Aorta (tissue), 5 donors: Measurements from ENCODE around the gene ABCG4. TPM values are rescaled to one million over a fixed set of nuclear protein-coding genes. Genes with fewer than 3 reads are reported as not detected.
A peak's percentile ranks its signal among the peaks of the same experiment; 100 is the strongest.
"Not testable (repeated sequence)": the region's sequence is repeated elsewhere in the genome, so short reads cannot be mapped to it uniquely, and the experiment has no call there.

ENCODE experiments used
- ATAC-seq: fragments of 200-7000 bp; cut with Tn5 transposase; one replicate; pipeline ENCODE4 v1.9.1; 2022; ENCODE audit warnings: moderate library complexity; ENCODE audit not compliant: low FRiP score
- DNase-seq, 2 donors: peaks; one replicate each; pipeline ENCODE4 v3.0.0-alpha.2; 2020
- H3K27ac ChIP-seq, 2 donors: one replicate each; pipeline ENCODE4 v1.5.1; 2013; ENCODE audit warnings: low read length in 2 of 2, mild to moderate bottlenecking in 2 of 2, moderate library complexity in 2 of 2, control low read depth in 1 of 2, inconsistent platforms in 1 of 2, low read depth in 1 of 2
- H3K27me3 ChIP-seq, 2 donors: one replicate each; pipeline ENCODE4 v1.6.1; 2013; ENCODE audit warnings: control low read depth in 1 of 2, low read length in 1 of 2, mild to moderate bottlenecking in 1 of 2, moderate library complexity in 1 of 2; ENCODE audit not compliant: insufficient read depth in 2 of 2, control insufficient read depth in 1 of 2
- H3K36me3 ChIP-seq, 2 donors: one replicate each; pipeline ENCODE4 v1.6.1; 2013; ENCODE audit warnings: control low read depth in 1 of 2, low read length in 1 of 2, mild to moderate bottlenecking in 1 of 2; ENCODE audit not compliant: insufficient read depth in 2 of 2, control insufficient read depth in 1 of 2
- H3K4me1 ChIP-seq, 2 donors: one replicate each; pipeline ENCODE4 v1.6.1; 2013; ENCODE audit warnings: low read length in 2 of 2, control low read depth in 1 of 2, mild to moderate bottlenecking in 1 of 2, moderate library complexity in 1 of 2; ENCODE audit not compliant: insufficient read depth in 2 of 2, control insufficient read depth in 1 of 2
- H3K4me3 ChIP-seq, 2 donors: one replicate each; pipeline ENCODE4 v1.5.1; 2013; ENCODE audit warnings: low read length in 2 of 2, control low read depth in 1 of 2, mild to moderate bottlenecking in 1 of 2
- H3K9me3 ChIP-seq: one replicate; pipeline ENCODE4 v1.6.1; 2013; ENCODE audit warnings: mild to moderate bottlenecking, low read length; ENCODE audit not compliant: control insufficient read depth
- WGBS, 2 donors: extraction: QIAGEN DNeasy Blood & Tissue Kit; methylation state at CpG; one replicate each; pipeline ENCODE4 v1.1.7; 2013; 5-methylcytosine and 5-hydroxymethylcytosine counted together
- intact Hi-C, 2 donors: fragments of 100-400 bp; cut with DNase I; formaldehyde crosslinking; loops; one replicate each; pipeline versions ENCODE4 v1.14.2 to v1.15.0; 2022
- polyA plus RNA-seq, 2 donors: library from polyadenylated mRNA; stranded (reverse); fragments of 200-250 nt; gene quantifications; one replicate each; pipeline ENCODE4 v1.2.3, GENCODE V29; 2013
- total RNA-seq, 2 donors: library from RNA; stranded (reverse); fragmentation: NEBNext Ultra II Directional; extraction: Animal tissue kit (Norgen Biotek cat#: 25700); gene quantifications; one replicate each; pipeline ENCODE4 v1.2.1, GENCODE V29; 2021
- donor health status: healthy with polysubstance abuse.
- donor health status: Bipolar disorder and iron deficiency.
- donor health status: DM: no; HTN: no; CAD: no.
- donor health status: DM: no; HTN: no; CAD: no.
- donor health status: DM: yes; HTN: yes; CAD: no.

The ABCG4 gene
- total and polyA plus RNA-seq, 4 donors = 0.45 to 0.75 (median 0.75) TPM; not detected in 1

DNA sequence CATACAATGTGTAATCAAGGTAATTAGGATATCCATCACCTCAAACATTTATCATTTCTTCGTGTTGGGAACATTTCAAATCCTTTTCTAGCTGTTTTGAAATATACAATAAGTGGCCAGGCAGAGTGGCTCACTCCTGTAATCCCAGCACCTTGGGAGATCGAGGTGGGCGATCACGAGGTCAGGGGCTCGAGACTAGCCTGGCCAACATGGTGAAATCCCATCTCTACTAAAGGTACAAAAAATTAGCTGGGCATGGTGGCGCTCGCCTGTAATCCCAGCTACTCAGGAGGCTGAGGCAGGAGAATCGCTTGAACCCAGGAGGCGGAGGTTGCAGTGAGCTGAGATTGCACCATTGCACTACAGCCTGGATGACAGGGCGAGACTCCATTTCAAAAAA lies 9.6 kb upstream of the ABCG4 start:
- H3K27me3 ChIP-seq, intact Hi-C loops, H3K36me3 ChIP-seq, H3K4me3 ChIP-seq, H3K4me1 ChIP-seq, H3K9me3 ChIP-seq, H3K27ac ChIP-seq, ATAC-seq, DNase-seq: not testable (repeated sequence)
- 87% methylated on average over 10 of the region's 10 CpGs for WGBS, 2 donors

DNA sequence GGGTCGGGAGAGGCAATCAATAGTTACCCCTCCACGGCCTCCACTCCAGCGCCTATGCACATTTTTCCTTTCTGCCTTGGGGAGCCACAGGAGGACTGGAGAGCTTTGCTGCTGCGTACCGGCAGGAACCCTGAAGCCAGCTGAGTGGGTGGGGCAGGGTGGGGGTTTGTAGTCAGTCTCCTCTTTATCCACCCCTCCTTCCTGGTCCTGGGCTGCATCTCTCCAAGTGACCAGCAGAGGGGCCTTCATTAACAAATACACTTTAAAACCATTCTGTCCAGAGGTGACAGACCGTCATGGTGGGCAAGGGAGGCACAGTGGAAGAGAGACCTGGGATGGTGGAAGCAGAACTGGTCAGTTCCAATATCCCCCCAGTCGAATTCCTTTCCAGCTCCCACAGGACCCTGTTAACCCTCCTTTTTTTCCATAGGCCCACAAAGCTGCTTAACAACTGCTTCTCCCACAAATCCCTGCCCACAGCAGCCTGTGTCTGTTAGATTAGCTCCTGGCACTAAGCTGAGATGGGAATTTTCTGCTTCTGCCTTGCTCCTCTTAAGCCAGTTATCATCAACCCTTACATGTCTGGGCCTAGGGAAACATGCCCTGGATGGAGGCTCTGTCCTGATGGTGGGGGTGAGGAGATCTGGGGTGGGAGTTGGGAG lies 3.9 kb upstream of the ABCG4 start:
- no peak overlapping the region for H3K4me3 ChIP-seq
- H3K9me3 ChIP-seq = no peaks in the 10 kb centered on the region
- 17 to 27% methylated on average over 7 of the region's 7 CpGs for WGBS, 2 donors
- ATAC-seq (peak; percentile 80), DNase-seq (peak in 1 of 2 donors; percentile 83)
- H3K27me3 ChIP-seq = no peaks in the 10 kb centered on the region
- intact Hi-C loops = loop anchor here (5.0 to 10.0 kb wide), 3 partner anchors 50 to 190 kb away; partner anchors contain the start of gene RNF26 (in 1 of the 2)
- no peak overlapping the region for H3K27ac ChIP-seq
- H3K36me3 ChIP-seq = no peaks in the 10 kb centered on the region
- no peaks in the 10 kb centered on the region for H3K4me1 ChIP-seq

DNA sequence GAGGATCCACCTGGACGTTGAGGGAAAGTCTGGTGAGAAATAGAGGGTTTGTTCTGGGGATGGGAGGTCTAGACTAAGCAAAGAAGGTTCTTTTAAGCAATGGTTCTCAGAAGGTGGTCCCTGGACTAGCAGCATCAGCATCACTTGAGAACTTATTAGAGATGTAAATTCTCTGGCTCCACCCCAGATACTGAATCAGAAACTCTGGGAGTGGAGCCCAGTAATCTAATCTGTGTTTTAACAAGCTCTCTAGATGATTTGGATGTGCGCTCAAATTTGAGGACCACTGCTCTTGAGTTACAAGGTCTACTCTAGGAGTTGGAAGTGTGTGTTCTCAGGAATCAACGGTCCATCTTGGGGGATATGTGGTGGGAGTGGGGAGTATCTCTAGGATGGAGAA lies 3.3 kb upstream of the ABCG4 start:
- Histone ChIP-seq H3K27me3 (no peaks in the 10 kb centered on the region), H3K4me3 (no peak overlapping the region), H3K4me1 (no peaks in the 10 kb centered on the region), H3K36me3 (no peaks in the 10 kb centered on the region), H3K27ac (no peak overlapping the region), H3K9me3 (no peaks in the 10 kb centered on the region)
- intact Hi-C loops = loop anchor here (5.0 to 10.0 kb wide), 3 partner anchors 49 to 189 kb away; partner anchors contain the start of gene RNF26 (in 1 of the 2)
- ATAC-seq = no peak
- WGBS, 2 donors = 22 to 24% methylated on average over 3 of the region's 3 CpGs
- DNase-seq = no peak

DNA sequence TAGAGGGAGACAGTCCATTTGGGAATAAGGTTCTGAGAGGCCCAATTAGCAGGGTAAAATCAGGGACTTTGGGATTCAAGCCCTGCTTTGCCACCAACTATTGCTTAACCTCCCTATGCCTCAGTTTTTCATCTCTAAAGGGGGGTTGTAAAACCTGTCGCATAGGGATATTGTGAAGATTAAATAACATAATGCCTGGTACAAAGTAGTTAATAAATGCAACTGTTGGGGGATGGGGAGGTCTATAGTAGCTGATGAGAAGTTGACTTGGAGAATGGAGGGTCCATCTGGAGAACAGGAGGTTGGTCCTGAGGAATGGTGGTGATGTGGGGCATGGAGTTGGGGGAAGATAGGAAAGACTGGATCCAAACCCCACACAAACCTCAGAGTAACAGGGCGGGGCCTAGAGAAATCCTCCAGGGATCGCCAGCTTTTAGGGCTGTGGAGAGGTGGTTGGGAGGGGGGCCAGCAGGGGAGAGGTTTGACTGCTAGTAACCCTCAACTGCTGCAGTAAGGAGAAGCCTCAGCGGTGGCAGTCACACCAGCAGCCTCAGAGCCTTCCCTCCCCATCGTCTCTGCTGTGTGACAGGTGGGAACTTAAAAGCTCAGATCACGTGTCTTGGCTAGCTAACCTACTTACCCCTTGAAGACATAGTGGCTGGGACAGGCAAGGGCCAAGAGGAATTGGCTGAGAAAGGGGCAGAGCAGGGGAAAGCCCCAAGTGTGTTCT lies 1.1 kb upstream of the ABCG4 start:
- H3K27ac ChIP-seq = no peak overlapping the region
- intact Hi-C loops = loop anchor here (5.0 to 10.0 kb wide), 3 partner anchors 47 to 187 kb away; partner anchors contain the start of gene RNF26 (in 1 of the 2)
- no peaks in the 10 kb centered on the region for H3K36me3 ChIP-seq
- DNase-seq = no peak
- 74 to 77% methylated on average over 6 of the region's 6 CpGs for WGBS, 2 donors
- H3K4me1 ChIP-seq = no peaks in the 10 kb centered on the region
- H3K27me3 ChIP-seq = no peaks in the 10 kb centered on the region
- ATAC-seq = no peak
- no peaks in the 10 kb centered on the region for H3K9me3 ChIP-seq
- H3K4me3 ChIP-seq = no peak overlapping the region

DNA sequence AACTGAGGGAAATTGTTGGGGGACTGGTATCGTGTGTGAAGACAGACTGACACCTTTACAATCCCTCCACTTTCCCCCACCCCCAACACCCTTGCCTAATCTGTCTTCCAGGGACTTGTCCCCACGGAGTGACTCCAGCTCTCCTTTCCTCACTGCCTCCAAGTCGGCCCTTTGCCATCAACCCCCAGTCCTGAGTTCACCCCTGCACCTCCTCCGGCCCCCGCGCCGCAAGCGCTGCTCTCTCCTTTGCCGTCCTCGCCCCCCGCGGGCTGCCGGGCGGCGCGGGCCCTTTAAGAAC lies 183 bp upstream of the ABCG4 start:
- no peak for ATAC-seq
- Histone ChIP-seq H3K27ac (no peak overlapping the region), H3K27me3 (no peaks in the 10 kb centered on the region), H3K9me3 (no peaks in the 10 kb centered on the region), H3K4me3 (peak overlapping the region; percentile 44 to 57), H3K4me1 (no peaks in the 10 kb centered on the region), H3K36me3 (no peaks in the 10 kb centered on the region)
- intact Hi-C loops = loop anchor here (5.0 to 10.0 kb wide), 3 partner anchors 46 to 186 kb away; partner anchors contain the start of gene RNF26 (in 1 of the 2)
- no peak for DNase-seq
- WGBS, 2 donors = 2% methylated on average over 16 of the region's 16 CpGs

DNA sequence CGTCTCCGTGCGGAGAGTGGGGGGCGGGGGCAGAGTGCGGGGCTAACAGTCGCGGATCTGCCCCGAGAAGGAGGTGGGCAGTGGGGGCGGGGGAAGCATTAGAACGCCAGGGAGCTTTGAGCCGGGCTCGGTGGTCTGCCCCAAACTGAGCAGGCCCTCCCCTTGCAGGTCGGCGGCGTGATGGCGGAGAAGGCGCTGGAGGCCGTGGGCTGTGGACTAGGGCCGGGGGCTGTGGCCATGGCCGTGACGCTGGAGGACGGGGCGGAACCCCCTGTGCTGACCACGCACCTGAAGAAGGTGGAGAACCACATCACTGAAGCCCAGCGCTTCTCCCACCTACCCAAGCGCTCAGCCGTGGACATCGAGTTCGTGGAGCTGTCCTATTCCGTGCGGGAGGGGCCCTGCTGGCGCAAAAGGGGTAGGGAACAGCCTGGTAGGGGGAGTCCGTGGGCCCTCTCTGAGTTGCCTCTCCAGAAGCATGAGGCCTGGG lies 979 bp downstream of the ABCG4 start:
- ATAC-seq (peak; percentile 22), DNase-seq (no peak)
- H3K27ac ChIP-seq = no peak overlapping the region
- H3K36me3 ChIP-seq = no peaks in the 10 kb centered on the region
- H3K9me3 ChIP-seq = no peaks in the 10 kb centered on the region
- intact Hi-C loops = loop anchor here (5.0 to 10.0 kb wide), 3 partner anchors 45 to 185 kb away; partner anchors contain the start of gene RNF26 (in 1 of the 2)
- 41 to 43% methylated on average over 32 to 33 of the region's 33 CpGs for WGBS, 2 donors
- H3K4me3 ChIP-seq = no peak overlapping the region
- no peaks in the 10 kb centered on the region for H3K4me1 ChIP-seq
- H3K27me3 ChIP-seq = no peaks in the 10 kb centered on the region

DNA sequence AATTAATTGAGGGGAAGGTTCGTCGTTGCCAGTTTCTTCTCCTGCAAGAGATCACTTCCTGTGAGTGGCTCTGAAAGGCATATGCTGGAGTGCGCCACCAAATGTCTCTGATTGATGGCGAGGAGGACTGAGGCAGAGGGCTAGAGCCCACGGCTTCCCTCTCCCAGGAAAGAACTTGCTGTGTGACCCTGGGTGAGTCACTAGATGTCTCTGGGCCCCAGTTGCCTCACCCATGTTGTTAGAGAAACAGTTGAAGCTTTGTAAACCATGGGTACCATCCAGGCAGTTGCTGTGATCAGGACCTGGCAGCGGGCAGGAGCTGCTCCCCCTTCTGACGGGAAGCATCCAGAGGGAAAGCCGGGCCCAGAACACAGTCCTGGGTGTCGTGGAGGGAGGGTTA lies 3.2 kb downstream of the ABCG4 start:
- ATAC-seq (no peak), DNase-seq (no peak)
- Histone ChIP-seq H3K4me1 (no peaks in the 10 kb centered on the region), H3K27me3 (no peaks in the 10 kb centered on the region), H3K9me3 (no peaks in the 10 kb centered on the region), H3K27ac (no peak overlapping the region), H3K36me3 (no peaks in the 10 kb centered on the region), H3K4me3 (no peak overlapping the region)
- intact Hi-C loops = no loop called here
- WGBS, 2 donors = 89 to 91% methylated on average over 9 of the region's 9 CpGs

DNA sequence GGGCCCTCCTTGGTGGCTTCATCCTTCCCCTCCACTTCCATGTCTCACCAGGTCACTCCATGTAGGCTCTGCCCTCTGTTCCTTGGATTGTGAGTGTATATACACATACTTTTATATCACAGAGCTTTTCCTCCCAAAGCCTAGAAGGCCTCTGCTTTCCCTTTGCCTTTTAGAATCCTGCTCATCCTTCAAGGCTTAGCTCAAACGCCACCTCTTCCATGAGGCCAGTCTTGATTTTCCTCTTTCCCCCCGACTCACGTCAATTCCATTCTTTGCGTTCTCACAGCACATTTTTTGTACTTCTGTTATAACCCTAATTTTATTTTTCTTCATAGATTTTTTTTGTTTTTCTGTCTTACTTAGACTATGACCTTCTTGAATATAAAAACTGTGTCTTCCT lies 3.8 kb downstream of the ABCG4 start:
- intact Hi-C loops = no loop called here
- no peaks in the 10 kb centered on the region for H3K4me1 ChIP-seq
- no peak overlapping the region for H3K4me3 ChIP-seq
- ATAC-seq = no peak
- DNase-seq = no peak
- no peaks in the 10 kb centered on the region for H3K36me3 ChIP-seq
- H3K9me3 ChIP-seq = no peaks in the 10 kb centered on the region
- 88 to 90% methylated on average over 4 of the region's 4 CpGs for WGBS, 2 donors
- no peak overlapping the region for H3K27ac ChIP-seq
- no peaks in the 10 kb centered on the region for H3K27me3 ChIP-seq
